ENCODE results near the gene KLHL29.

Gene KLHL29

DNA sequence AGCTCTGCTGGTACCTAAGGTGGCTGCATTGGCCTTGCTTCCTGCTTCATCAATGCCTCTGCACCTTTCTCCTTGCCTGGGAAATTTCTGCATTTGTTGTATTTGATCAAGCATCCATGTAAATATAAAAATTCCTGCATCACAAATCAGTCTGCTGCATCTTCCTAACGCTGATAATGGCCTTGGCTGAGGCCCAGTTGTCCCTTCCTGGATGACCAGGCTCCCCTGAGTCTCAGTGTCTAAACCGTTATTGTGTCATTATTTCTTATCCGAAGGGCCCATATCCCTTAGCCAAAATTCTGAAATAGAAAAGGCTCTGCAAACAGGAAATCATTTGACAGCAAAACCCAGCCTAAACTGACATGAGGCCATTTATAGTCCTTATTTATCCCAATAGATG is 62.4 kb downstream of the KLHL29 start:
- H3K4me3 ChIP-seq (ENCODE audit: low read length, poor library complexity, severe bottlenecking), result no peak overlapping the region
- H3K4me2 ChIP-seq (ENCODE audit: low read depth, low read length, poor library complexity, severe bottlenecking), result no peak overlapping the region
- H3K36me3 ChIP-seq (ENCODE audit: insufficient read depth, low read length), result no peaks in the 10 kb centered on the region
- no peaks in the 10 kb centered on the region for H3K9me2 ChIP-seq (replicated peaks; ENCODE audit: low read depth, low read length)
- H4K20me1 ChIP-seq (ENCODE audit: insufficient read depth, low read length, poor library complexity, severe bottlenecking), result peaks cover 9% of the 10 kb centered on the region
- TF ChIP-seq, protein P1, sequence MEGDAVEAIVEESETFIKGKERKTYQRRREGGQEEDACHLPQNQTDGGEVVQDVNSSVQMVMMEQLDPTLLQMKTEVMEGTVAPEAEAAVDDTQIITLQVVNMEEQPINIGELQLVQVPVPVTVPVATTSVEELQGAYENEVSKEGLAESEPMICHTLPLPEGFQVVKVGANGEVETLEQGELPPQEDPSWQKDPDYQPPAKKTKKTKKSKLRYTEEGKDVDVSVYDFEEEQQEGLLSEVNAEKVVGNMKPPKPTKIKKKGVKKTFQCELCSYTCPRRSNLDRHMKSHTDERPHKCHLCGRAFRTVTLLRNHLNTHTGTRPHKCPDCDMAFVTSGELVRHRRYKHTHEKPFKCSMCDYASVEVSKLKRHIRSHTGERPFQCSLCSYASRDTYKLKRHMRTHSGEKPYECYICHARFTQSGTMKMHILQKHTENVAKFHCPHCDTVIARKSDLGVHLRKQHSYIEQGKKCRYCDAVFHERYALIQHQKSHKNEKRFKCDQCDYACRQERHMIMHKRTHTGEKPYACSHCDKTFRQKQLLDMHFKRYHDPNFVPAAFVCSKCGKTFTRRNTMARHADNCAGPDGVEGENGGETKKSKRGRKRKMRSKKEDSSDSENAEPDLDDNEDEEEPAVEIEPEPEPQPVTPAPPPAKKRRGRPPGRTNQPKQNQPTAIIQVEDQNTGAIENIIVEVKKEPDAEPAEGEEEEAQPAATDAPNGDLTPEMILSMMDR (conservative IDR thresholded peaks at IDR 0.05; ENCODE audit: low read length), result no peak
- no peak for TF ChIP-seq EZH2phosphoT487 (IDR thresholded peaks at IDR 0.05; ENCODE audit: borderline replicate concordance)
- H3F3A ChIP-seq (ENCODE audit: low read depth), result no peaks in the 10 kb centered on the region
- peaks cover 14% of the 10 kb centered on the region for H3K27me3 ChIP-seq (ENCODE audit: insufficient read depth, low read length, poor library complexity, severe bottlenecking)
- H3K9me3 ChIP-seq (ENCODE audit: insufficient read depth, low read depth, low read length), result no peaks in the 10 kb centered on the region
- no peaks in the 10 kb centered on the region for H3K79me2 ChIP-seq (ENCODE audit: insufficient read depth, low read length)
- no peak overlapping the region for H2AFZ ChIP-seq (ENCODE audit: low read length)
- peaks cover 4% of the 10 kb centered on the region for H3K4me1 ChIP-seq (ENCODE audit: insufficient read depth, low read length, poor library complexity, severe bottlenecking)
- H3K9ac ChIP-seq (ENCODE audit: low read depth, low read length, poor library complexity, severe bottlenecking), result no peak overlapping the region

DNA sequence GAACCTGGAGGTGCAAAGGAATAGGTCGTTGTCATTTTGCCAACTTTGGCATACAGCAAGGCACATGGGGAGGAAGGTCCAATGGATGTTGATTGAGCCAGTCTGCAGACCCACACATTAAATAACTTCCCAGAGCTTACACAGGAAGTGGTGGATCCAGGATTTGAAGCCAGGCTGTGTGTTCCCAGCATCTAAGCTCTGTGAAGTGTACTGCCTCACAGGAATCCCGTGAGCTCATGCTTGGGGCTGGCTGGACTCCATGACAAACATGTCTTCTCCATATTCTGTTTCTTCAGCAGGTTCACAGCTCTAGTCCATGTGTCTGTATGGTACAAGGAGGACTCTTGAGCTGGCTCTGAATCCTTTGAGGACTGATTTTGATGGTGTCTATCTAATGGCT is 63.9 kb downstream of the KLHL29 start:
- Histone ChIP-seq H3K9me3 (ENCODE audit: insufficient read depth, low read depth, low read length) (no peaks in the 10 kb centered on the region), H3K4me2 (ENCODE audit: low read depth, low read length, poor library complexity, severe bottlenecking) (no peak overlapping the region), H3K9me2 (replicated peaks; ENCODE audit: low read depth, low read length) (no peaks in the 10 kb centered on the region)

GRCh38 chr2:23449413-23449812 is 64.4 kb downstream of the KLHL29 start:
- H3K9ac ChIP-seq (ENCODE audit: low read depth, low read length, poor library complexity, severe bottlenecking), result no peak overlapping the region
- peaks cover 19% of the 10 kb centered on the region for H3K4me1 ChIP-seq (ENCODE audit: insufficient read depth, low read length, poor library complexity, severe bottlenecking)
- H3K36me3 ChIP-seq (ENCODE audit: insufficient read depth, low read length), result no peaks in the 10 kb centered on the region
- TF ChIP-seq, protein P1 (conservative IDR thresholded peaks at IDR 0.05; ENCODE audit: low read length), result no peak
- TF ChIP-seq EZH2phosphoT487 (IDR thresholded peaks at IDR 0.05; ENCODE audit: borderline replicate concordance), result no peak
- no peak overlapping the region for H2AFZ ChIP-seq (ENCODE audit: low read length)
- H3F3A ChIP-seq (ENCODE audit: low read depth), result no peaks in the 10 kb centered on the region
- peaks cover 24% of the 10 kb centered on the region for H3K27me3 ChIP-seq (ENCODE audit: insufficient read depth, low read length, poor library complexity, severe bottlenecking)
- no peaks in the 10 kb centered on the region for H3K9me3 ChIP-seq (ENCODE audit: insufficient read depth, low read depth, low read length)
- peaks cover 24% of the 10 kb centered on the region for H4K20me1 ChIP-seq (ENCODE audit: insufficient read depth, low read length, poor library complexity, severe bottlenecking)
- no peaks in the 10 kb centered on the region for H3K9me2 ChIP-seq (replicated peaks; ENCODE audit: low read depth, low read length)
- H3K79me2 ChIP-seq (ENCODE audit: insufficient read depth, low read length), result no peaks in the 10 kb centered on the region
- no peak overlapping the region for H3K4me2 ChIP-seq (ENCODE audit: low read depth, low read length, poor library complexity, severe bottlenecking)
- no peak overlapping the region for H3K4me3 ChIP-seq (ENCODE audit: low read length, poor library complexity, severe bottlenecking)

More for the DNA sequence above, 63.9 kb downstream of the KLHL29 start:
- H3K4me3 ChIP-seq (ENCODE audit: low read length, poor library complexity, severe bottlenecking), result no peak overlapping the region
- peaks cover 19% of the 10 kb centered on the region for H3K4me1 ChIP-seq (ENCODE audit: insufficient read depth, low read length, poor library complexity, severe bottlenecking)
- H3K36me3 ChIP-seq (ENCODE audit: insufficient read depth, low read length), result no peaks in the 10 kb centered on the region
- no peak for TF ChIP-seq EZH2phosphoT487 (IDR thresholded peaks at IDR 0.05; ENCODE audit: borderline replicate concordance)
- TF ChIP-seq, protein P1 (conservative IDR thresholded peaks at IDR 0.05; ENCODE audit: low read length), result no peak
- peaks cover 21% of the 10 kb centered on the region for H4K20me1 ChIP-seq (ENCODE audit: insufficient read depth, low read length, poor library complexity, severe bottlenecking)
- H2AFZ ChIP-seq (ENCODE audit: low read length), result no peak overlapping the region
- no peaks in the 10 kb centered on the region for H3F3A ChIP-seq (ENCODE audit: low read depth)
- H3K27me3 ChIP-seq (ENCODE audit: insufficient read depth, low read length, poor library complexity, severe bottlenecking), result peaks cover 20% of the 10 kb centered on the region
- H3K79me2 ChIP-seq (ENCODE audit: insufficient read depth, low read length), result no peaks in the 10 kb centered on the region
- no peak overlapping the region for H3K9ac ChIP-seq (ENCODE audit: low read depth, low read length, poor library complexity, severe bottlenecking)

All from Loucy (cell line).